Stimulated activated CD4-positive, alpha-beta T cell treated with anti-CD3 and anti-CD28 coated beads, Interleukin-4, amount 100 ng/mL, for 1 hour (primary cell): Measurements from ENCODE around the gene GSTT2B.
"Not testable (repeated sequence)": the region's sequence is repeated elsewhere in the genome, so short reads cannot be mapped to it uniquely, and the experiment has no call there.

Source experiments
- DNase-seq: peaks from one replicate; pipeline ENCODE4 v3.0.0-alpha.2; 2020

The GSTT2B gene

DNA sequence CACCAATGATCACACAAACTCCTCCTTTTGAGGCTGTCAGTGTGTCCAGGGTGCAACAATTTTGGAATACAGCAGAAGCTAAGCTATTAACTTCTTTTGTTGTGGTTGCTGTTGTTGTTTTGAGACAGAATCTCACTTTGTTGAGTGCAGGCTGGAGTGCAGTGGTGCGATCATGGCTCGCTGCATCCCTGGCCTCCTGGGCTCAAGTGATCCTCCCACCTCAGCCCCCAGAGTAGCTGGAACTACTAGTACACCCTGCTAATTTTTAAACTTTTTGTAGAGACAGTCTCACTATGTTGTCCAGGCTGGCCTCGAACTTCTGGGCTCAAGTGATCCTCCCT, 22.0 kb downstream of the GSTT2B start:
- no peak for DNase-seq

DNA sequence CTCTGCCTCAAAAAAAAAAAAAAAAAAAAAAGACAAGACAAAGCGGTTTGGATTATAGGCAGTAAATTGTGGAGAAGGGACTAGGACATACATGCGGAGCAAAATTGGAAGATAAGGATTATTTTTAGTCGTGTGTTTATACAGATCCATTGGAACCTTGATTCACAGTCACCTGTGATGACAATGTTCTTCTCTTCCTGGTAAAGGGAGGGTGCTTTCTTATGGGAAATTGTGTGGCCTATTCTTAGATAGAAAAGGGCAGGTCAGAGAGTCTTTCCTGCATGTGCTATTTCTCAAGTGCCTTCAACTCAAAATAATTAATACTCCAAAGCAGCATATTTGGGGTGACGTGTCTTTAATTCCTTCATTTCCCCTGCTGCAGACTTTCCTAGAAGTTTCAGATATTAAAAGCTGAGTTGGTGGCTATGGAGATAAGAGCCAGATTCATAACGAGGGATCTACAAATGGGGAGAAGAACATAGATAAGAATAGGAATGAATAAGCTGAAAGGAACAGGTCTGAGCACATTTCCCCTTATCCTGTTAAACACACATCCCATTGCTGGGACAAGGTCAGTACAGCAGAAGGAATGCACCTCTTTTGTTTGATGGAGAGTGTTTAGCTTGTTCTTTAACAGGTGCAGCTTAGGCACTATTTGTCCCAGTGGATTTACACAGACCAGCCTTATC, 22.5 kb downstream of the GSTT2B start:
- no peak for DNase-seq

DNA sequence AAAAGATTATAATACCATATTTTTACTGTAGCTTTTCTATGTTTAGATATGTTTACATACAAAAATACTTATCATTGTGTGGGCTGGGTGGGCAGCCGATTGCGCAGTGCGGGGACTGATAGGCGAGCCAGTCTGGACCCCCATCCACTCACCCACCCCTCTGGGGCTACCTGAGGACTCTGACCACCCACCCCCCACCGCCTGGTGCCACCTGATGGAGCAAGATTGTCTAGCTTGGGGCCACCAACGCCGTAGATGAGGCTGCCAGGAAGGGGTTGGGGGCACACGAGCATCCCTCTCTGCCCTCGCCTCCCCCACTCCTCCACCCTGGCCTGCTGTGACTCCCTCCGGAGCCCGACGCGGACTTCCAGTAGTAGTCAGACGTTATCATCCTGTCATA, 34.4 kb downstream of the GSTT2B start:
- no peak for DNase-seq

DNA sequence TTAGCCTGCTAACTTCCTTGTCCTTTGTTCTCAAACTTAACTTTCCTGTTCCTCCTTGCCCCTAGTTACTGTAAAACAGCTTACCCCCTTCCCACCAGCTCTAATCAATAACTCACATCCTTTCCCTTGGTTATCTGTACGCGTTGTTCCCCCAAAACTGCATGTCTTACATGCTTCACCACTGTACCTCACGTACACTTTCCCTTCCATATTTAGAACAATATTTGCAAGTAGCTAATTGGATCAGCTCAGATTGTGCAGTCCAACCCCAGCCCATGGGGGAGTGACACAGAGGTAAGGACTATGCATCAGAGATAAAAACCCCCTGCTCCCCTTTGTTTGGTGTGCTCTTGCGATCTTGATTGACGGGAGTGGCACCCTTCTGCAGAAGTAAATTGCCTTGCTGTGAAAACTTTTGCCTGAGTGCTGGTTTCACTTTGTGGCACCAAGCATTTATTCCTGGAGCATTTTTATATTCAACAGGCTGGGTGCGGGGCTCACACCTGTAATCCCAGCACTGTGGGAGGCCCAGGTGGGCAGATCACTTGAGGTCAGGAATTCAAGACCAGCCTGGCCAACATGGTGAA, 35.9 kb downstream of the GSTT2B start:
- no peak for DNase-seq

DNA sequence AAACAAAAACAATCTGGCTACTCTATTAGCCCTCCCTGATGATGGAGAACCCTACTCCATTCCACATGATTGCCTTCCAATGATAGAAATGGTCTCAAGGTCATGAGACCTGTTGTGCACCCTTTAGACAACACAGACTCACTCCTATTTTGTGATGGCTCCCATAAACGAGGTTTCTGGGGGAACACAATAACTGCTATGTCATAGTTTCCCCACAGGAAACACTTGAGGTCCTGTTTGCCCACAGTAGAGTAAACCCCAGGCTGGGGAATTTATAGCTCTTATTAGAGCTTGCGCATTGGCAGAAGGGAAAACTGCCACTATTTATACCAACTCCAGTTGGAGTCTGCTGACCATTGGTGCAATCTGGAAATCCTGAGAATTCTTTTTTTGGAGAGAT, 38.1 kb downstream of the GSTT2B start:
- no peak for DNase-seq

DNA sequence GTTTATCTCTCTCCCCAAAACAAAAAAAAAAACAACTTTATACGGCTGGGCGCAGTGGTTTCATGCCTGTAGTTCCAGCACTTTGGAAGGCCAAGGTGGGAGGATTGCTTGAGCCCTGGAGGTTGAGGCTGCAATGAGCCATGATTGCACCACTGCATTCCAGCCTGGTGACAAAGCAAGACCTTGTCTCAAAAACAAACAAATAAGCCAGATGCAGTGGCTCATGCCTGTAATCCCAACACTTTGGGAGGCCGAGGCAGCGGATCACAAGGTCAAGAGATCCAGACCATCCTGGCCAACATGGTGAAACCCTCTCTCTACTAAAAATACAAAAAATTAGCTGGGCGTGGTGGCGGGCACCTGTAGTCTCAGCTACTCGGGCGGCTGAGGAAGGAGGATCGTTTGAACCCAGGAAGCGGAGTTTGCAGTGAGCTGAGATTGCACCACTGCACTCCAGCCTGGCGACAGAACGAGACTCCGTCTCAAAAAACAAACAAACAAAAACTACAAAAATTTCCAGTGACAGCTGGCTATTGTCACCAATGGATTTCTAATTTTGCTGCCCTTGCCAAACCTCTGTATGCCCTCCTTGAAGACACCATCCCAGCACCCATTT, 39.3 kb downstream of the GSTT2B start:
- not testable (repeated sequence) for DNase-seq

DNA sequence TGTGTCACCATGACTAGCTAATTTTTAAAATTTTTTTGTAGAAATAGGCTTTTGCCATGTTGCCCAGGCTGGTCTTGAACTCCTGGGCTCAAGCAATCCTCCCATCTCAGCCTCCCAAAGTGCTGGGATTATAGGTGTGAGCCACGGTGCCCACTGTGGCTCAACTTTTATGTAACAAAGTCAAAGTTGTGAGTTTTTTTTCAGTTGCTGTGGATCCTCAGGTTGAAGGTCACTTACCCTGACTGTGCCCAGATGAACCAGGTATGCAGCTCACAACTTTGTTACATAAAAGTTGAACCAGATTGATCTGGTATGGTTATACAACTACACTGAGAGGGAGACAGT, 40.8 kb downstream of the GSTT2B start:
- not testable (repeated sequence) for DNase-seq

DNA sequence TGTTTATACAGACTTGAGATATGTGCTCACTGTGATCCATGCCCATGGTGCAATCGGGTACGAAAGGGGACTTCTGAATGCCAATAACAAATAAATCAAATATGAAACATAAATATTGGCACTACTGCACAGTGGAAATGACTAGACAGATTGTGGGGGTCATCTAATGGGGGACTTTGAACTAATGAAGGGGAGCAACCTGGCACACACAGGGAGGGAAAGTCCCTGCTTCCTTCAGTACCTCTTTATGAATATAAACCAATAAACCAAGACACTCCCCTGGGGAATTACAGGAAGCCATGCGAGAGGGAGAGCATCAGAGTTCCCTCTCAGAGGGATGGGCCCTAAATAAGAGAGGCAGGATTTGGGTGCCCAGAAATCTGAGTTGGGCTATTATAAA, 45.7 kb downstream of the GSTT2B start:
- DNase-seq = no peak

DNA sequence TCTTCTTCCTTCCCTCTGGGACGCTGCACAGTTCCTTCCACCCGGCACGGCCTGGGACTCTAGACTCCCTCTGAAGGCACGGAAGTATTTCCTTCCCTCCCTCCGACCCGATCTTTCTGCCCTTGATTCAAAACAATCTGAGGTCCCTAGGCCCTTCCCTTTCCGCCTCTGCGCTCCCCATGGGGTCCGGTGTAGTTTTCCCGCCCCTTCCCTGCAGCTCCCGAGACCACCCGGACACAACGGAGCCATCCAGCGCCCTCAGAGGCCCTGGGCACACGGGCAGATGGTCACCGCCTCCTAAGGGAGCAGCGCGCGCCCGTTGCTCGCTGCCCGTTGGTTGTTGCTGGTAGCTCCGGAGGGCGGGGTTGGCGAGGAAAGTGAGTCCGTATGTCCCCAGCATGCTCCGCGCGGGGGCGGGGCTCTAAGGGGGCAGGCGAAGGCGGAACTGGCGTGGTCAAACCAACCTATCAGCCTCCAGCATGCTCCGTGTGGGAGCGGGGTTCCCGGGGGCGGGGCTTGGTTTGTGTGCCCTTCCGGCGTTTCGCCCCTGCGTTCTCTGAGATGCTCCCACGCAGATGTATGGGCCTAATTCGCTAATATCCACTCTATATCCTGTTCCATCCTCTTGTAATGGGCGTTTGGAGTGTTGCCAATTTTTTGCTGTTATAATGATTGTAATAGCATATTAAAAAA, 47.2 kb downstream of the GSTT2B start:
- DNase-seq = peak; percentile 100

DNA sequence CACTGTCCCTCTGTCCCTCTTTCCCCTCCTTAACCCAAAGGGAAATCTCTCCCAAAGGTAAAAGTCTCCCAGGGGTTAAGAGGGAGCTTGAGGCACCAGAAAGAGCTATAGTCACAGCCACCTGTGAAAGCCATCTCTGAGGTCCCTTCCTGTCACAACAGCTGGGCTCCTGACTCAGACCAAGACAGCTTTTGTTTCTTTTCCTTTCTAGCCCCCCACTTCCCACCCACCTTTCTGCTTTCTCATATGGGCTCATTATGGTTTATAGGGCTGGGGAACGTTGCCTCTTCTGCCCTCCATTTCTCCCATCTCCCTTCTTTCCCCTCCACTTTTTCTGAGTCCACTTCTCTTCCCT, 47.7 kb downstream of the GSTT2B start:
- no peak for DNase-seq

DNA sequence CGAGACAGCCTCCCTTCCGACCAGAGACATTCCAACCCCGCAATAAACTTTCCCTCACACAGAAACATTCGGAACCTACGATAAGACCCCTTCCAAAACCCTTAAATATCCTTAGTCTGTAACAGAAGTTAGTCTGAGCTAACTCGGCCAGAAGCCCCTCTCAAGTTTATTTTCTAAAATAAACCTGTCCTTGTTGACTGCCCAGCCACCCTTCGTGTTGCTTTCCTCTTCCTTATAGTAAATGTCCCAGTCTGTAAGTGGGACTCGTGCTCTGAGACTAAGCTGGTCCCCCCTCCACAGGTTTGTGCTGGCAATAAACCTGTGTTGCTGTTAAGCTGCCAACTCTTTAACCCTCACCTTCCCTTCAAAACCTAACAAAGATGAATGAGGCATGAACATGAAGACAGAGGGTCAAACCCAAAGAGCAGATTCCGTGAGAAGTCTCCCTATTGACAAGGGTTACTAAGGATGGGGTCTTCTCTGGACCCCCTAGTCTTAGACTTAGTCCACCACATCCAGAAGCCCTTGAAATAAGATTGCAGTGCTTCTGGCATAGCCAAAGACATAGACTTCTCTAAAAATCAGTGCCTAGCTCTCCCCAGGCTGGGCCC, 48.6 kb downstream of the GSTT2B start:
- no peak for DNase-seq

DNA sequence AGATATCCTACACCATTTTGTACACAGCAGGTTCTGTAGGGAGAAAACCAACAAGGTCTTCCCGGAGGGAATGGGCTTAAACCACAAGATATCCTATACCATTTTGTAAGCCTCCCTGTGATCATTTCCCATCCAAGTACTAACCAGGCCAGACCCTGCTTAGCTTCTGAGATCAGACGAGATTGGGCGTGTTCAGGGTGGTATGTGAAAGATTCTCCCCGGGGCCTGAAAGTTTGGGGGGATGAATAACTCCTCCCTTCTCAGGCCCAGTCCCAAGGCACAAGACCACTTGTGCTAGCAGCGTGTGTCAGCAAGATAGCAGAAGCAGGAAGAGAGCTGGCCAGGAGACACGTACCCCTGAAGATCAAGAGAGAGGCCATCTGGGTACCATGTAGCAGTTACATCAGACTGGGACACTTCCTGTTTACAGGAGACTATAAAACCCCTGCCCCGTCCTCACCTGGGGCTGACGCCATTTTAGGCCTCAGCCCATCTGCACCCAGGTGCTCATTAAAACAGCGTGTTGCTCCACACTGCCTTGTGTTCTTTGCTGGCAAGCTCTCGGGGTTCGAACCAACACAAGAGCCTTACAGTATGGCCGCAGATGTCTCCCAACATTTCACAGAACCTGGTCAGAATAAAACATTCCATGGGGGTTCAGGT, 49.5 kb downstream of the GSTT2B start:
- DNase-seq = no peak

DNA sequence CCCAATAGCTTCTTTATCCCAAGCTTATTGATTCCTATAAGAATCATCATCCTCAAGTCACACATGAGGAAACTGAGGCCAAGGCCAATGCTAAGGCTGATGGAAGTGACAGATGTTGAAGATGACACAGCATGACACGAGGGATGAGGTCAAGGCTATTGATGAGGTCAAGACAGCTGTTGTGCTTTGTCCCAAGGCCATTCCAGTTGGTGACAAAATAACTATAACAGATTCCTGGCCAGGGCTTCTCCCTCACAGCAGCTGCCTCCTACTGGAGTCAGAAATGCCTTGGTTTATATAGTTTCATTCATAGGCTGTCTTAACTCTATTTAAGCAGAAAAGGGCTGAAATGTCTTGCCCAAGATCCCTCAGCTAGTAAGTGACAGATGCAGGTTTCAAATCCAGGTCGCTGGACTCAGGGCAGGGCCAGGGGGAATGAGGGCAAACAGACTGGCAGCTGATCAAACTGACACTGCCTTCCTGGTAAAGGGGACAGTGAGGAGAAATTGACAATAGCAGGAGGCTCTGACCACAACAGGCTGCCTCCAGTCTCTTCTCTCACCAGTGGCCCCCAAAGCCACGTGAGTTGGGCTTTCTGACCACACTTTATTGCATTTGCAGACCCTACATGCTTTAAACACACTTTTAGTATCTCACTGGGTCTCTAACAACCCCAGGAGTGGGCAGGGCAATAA, 50.4 kb downstream of the GSTT2B start:
- DNase-seq = no peak

DNA sequence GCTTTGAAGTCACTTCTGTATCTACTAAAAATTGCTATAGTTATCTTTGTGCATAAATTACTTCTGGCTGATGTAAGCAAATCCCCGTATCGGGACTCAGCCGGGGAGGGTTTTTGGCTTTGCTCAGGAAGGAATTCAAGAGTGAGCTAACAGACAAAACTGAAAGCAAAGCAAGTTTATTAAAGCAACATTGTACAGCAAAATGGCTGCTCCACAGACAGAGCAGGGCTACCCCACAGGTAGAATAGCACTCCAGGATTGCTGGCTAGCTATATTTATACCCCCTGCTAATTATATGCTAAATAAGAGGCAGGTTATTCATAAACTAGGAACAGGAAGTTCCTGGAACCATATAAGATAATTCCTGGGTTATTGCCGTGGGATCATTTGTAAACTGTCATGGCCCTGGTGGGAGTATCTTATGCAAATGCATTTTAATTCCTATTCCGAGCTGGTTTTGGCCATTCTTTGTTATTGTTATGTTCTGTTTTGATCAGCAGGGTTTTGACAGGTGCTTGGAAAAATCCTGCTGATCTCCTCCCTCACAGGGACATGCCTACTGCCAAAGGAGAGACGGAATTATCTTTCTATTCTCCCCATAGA, 51.6 kb downstream of the GSTT2B start:
- no peak for DNase-seq

DNA sequence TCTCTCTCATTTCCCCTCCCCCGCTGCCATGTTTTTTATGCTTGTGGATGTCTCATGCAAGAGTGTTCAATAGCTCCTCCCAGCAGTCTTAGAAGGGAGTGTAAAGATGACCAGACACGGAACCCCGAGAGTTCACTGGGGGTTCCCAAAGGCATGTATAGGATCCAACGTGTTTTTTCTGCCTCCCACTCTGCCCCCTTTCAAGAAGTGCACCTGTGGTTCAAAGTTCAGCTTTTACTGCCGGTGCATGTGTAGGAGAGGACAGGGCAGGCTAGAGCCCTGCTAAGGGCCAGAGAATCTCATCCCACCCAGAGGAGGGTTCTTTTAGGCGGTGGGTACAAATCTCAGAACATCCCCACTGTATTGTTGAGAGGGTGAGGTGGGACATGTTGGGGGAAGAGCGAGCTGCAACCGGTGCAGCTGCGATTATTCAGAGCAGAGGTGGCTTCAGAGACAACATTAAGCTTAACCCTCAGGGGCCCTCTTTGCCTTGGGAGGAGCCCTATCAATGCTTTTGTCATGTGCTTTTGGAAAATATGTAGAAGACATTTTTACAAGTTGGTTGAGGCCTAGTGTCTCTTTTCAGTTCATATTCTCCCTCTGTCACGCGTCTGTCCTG, 52.3 kb downstream of the GSTT2B start:
- DNase-seq = no peak

DNA sequence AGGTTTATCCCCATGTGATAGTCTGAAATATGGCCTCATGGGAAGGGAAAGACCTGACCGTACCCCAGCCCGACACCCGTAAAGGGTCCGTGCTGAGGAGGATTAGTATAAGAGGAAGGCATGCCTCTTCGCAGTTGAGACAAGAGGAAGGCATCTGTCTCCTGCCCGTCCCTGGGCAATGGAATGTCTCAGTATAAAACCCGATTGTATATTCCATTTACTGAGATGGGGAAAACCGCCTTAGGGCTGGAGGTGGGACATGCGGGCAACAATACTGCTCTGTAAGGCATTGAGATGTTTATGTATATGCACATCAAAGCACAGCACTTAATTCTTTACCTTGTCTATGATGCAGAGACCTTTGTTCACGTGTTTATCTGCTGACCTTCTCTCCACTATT, 53.6 kb downstream of the GSTT2B start:
- DNase-seq = not testable (repeated sequence)
